NCI-H2227 treated with DMSO at 0.1 percent for 48 hours (cell line): ENCODE results near the gene ZCCHC17.

Experiments
- DNase-seq: peaks from one replicate; lab custom pipeline; 2025; lab: John Stamatoyannopoulos, UW

Gene ZCCHC17

DNA sequence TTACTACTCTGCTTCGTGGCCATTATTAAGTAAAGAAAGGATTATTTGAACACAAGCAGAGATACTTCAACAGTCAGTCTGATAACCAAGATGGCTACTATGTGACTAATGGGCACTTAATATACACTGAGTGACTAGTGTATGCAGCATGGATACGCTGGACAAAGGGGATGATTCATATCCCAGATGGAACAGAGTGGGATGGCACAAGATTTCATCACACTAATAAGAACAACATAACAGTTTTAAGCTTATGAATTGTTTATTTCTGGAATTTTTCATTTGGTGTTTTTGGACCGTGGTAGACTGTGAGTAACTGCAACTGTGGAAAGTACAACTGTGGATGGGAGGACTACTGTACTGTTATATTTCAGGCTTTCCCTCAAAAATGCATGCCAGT is 9.4 kb downstream of the ZCCHC17 start:
- DNase-seq: no peak

DNA sequence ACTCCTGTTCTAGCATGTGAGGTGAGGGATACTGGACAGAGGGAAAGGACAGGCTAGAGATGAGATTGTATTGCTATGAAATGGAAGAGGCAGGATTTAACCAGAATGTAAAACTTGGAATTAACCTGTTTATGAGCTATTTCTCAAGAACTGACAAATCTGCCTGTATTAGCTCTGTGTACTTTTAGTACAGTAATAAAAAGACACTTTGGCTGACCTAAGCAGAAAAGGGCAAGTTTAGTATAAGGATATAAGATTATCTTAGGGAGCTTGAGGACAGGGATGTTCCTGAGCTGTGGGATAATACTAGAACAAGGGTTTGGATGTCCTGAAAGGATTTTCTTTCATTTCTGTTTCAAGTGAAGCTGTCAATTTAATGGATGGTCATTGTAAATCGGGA is 11.2 kb downstream of the ZCCHC17 start:
- DNase-seq: no peak

DNA sequence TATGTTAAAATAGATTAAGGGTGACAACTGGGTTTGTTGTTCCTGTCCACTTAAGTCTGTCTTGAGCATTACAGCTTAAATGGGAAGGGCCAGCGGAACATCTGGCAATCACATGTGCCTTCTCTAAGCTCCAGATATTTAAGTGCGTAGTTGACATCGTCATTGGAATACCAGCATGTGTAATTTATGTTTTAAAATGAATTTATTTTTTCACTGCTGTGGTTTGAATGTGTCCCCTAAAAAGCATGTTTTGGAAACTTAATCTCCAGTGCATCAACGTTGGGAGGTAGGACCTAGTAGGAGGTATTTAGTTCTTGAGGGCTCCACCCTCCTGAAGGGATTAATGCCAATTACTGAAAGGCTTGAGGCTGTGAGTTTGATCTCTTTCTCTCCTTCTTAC is 13.4 kb downstream of the ZCCHC17 start:
- no peak for DNase-seq

DNA sequence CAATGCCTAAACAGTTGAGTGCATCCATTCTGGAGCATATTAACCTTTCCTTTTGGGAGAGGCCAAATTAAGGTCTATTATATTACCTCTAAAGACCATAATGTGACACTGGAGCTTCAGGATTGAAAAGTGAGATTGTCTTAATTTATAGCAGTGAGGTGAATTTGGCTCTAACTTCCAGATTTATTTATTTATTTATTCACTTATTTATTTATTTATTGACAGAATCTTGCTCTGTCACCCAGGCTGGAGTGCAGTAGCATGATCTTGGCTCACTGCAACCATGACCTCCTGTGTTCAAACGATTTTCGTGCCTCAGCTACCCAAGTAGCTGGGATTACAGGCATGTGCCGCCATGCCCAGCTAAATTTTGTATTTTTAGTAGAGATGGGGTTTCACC is 19.1 kb downstream of the ZCCHC17 start:
- no peak for DNase-seq

DNA sequence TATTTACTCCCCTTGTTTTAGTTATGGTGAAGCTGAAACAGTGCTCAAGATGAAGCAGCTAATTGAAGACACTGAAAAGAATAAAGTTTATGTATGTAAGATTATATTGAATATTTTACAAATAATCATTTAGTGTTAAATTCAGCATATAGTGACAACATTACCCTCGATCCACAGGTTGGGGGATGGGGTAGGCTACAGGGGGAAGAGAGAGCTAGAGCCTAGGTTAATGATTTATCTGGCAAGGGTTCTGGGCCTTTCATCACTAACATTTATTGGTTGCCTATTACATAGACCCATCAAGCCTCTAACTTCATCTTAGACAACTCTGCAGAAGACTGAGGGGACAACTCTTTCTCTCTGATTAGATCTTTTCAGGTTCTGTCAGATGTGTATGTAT is 21.3 kb downstream of the ZCCHC17 start:
- no peak for DNase-seq

DNA sequence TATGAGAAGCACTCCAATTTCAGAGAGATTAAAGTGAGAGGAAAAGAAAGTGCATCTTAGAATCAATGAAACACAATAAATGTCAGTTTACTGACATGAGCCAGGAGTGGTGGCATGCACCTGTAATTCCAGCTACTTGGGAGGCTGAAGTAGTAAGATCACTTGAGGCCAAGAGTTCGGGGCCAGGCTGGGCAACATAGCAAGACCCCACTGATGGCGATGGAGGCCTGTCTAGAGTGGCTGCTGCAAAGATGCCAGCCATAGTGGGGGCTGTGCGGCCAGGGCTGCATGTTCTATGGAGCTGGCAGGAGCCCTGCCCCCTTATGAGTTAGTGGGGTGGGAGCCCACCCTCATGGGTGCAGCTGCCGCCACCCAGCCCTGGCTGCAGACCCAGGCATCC is 27.3 kb downstream of the ZCCHC17 start:
- DNase-seq: no peak

DNA sequence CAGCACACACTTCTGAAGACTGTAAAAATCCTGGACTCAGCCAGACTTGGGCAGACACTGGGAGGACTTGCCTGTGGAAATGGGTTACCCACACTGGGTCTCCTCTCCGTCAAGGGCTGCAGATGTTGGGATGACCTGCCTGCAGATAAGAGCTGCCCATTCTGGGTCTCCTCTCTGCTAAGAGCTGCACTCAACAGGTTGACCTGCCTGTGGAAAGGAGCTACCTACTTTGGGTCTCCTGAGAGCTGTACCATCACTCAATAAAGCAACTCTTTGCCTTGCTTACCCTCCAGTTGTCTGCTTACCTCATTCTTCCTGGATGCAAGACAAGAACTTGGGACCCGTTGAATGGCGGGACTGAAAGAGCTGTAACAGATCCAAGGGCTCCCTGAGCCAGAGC is 28.2 kb downstream of the ZCCHC17 start:
- DNase-seq: no peak

DNA sequence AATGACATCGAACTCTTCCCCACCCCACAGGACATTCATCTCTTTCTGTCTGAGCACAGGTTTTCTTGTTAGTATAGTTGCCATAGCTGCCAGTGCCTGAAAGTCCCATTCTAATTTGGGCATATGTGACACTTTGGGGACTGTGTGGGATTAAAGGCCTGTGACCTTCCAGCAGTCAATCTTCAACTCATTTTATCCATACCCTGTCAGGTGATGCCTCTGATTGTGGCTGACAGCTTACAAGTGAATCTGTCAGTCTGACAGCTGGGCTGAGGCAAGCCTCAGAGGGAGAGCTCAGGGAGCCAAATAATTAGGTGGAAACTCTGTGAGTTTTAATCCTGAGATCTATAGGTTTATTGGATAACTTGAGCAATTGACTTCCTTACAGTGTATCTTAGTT is 29.6 kb downstream of the ZCCHC17 start:
- peak; percentile 35 for DNase-seq

DNA sequence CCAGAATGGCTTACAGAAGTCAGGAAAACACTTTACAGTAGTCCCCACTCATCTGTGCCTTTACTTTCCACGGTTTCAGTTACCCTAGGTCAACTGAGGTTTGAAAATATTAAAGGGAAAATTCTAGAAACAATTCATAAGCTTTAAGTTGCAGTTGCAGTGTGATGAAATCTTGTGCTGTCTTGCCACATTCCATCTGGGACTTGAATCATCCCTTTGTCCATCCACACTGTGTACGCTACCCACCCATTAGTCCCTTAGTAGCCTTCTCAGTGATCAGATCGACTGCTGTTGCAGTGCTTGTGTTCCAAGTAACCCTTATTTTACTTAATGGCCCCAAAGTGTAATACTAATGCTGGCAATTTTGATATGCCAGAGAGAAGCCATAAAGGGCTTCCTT is 30.5 kb downstream of the ZCCHC17 start:
- no peak for DNase-seq

DNA sequence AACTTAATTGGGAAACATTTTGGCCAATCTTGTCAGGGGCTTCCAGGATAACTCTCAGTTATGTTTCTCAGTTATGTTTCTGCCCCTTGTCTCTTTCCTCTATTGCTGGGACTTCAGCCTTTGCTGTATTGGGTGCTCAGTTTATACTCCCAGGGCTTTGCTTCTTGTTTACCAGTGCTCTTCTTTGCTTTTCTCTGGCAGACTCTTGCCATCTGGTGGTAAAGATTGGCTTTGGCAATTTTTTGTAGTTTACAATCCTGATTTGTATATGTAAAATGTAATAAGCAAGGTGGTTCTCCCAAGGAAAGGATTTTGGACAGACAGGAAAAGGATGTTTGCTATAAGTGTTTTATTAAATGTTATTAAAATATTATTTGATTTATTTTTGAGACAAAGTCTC is 38.2 kb downstream of the ZCCHC17 start:
- DNase-seq: peak; percentile 50

DNA sequence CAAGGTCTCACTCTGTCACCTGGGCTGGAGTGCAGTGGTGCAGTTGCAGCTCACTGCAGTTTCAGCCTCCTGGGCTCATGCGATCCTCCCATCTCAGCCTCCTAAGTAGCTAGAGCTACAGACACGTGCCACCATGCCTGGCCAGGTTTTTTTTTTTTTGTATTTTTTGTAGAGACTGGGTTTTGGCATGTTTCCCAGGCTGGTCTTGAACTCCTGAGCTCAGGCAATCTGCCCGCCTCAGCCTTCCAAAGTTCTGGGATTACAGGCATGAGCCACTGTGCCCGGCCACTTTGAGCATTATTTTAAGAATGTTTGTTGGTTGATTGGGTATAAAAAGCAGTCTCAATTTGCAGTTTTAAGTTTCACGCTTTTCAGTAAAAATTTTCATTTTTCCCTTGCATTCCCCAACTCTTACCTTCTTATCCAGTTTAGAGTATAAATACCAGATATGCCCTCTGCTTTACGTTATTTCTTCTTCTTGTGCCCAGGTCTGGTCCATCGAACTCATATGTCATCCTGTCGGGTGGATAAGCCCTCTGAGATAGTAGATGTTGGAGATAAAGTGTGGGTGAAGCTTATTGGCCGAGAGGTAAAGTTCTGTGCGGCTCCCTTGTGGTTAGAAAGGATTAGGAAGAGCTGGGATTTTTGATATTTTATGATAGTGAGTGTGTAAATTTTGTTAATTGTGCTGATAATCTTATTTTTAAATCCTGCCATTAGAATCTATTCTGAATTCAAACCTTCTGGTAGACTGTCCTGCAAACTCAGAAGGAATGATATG is 40.0 kb downstream of the ZCCHC17 start:
- DNase-seq: no peak

DNA sequence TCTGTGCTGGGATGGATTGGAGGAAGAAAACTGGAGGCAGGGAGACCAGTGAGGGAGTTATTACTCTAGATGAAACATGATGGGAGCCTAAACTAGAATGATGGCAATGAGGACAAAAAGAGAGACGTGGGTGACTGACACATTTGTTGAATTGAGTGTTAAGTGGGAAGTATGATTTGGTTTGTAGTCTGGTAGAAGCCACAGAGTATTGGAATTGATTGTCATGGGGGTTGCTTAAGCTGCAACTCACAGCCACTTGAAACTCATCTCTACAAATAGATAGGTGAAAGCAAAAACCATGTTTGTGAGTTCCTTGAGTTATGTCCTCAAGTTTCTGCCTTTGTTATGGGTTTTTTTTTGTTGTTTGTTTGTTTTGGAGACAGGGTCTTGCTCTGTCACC is 47.7 kb downstream of the ZCCHC17 start:
- DNase-seq: no peak

DNA sequence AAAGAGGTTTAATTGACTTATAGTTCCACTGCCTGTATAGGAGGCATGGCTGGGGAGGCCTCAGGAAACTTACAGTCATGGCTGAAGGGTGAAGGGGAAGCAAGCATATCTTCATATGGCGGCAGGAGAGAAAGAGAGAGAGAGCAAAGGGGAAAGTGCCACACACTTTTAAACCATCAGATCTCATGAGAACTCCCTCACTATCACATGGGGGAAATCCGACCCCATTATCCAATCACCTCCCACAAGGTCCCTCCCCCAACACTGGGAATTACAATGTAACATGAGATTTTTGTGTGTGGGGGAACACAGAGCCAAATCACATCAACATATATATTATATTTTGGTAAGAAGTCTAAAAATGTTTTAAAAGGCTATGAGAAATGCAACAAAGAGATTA is 48.8 kb downstream of the ZCCHC17 start:
- DNase-seq: no peak

DNA sequence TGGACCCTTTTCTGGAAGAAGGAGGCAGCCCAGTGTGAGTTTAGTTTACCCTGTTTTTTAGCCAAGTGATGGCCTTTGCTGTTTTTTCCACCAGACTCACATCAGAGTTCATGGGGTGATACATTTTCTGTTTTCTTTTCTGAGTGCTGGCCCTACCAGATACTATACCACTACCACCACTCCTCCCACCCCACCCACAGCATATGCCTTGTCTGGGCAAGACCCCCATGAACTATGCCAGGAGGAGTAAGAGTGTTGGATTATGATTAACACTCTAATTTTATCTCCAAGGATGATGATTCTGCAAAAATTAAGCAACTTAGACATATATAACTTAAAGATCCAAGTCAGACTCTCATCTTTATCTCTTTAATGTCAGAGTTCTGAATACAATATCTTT is 50.0 kb downstream of the ZCCHC17 start:
- no peak for DNase-seq

DNA sequence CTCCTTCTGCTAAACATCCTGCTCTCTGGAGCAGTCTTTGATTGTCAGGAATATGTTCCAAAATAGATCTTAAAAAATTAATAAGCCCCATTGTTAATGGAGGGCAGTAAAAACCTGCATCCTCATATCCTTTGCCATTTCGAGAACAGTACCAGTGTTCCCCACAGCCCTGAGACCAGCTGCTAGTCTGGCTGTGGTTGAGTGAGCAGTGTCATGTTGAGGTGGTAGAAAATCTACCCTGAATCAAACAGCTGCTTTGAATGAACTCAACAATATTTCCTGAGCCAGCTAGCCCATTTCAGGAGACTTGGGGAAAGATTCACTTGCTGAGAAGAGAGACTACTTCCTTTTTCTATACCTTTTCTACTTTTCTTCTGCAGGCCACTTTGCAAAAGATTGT is 51.6 kb downstream of the ZCCHC17 start:
- DNase-seq: no peak

DNA sequence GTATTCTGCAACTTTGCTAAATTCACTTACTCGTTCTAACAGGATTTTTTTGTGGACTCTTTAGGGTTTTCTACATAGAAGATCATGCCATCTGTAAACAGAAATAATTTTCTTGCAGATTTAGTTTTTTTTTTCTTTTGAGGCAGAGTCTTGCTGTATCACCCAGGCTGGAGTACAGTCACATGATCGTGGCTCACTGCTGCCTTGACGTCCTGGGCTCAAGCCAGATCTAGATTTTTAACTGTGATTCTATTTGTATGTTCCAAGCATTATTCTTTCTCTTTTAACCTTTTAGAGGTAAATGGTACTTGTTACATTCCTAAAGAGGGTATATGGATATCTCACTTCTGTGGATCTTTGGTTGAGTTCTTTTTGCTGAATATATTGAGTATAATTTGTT is 57.5 kb downstream of the ZCCHC17 start:
- no peak for DNase-seq

DNA sequence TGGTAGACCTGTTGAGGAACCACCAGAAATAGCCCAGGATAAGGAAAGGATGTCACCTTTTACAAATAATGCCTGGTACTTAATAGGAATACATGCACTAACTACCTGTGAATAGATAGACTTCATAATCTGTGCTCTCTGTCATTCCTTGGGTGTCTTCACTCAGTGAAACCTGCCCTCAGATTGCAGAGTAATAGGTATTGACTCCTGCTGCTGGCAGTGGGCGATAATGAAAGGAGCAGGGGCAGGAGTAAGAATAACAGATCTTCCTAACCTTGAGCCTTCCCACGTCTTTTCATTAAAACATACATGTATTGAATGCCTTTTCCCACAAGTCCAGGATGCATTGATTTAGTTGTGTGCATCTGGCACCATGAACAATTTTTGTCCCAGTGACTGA is 59.6 kb downstream of the ZCCHC17 start:
- DNase-seq: no peak

DNA sequence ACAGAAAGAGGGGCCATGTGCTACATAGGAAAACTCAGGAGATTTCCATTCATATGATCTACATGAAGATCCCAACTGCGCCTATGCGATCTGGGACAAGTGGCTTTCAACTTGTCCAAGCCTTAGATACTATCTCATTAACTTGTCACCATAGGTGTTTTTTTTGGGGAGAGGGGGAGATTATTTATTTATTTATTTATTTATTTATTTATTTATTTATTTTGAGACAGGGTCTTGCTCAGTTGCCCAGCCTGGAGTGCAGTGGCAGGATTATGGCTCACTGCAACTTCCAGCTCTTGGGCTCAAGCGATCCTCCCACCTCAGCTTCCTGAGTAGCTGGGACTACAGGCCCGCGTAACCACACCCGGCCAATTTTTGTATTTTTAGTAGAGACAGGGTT is 64.8 kb downstream of the ZCCHC17 start:
- no peak for DNase-seq

DNA sequence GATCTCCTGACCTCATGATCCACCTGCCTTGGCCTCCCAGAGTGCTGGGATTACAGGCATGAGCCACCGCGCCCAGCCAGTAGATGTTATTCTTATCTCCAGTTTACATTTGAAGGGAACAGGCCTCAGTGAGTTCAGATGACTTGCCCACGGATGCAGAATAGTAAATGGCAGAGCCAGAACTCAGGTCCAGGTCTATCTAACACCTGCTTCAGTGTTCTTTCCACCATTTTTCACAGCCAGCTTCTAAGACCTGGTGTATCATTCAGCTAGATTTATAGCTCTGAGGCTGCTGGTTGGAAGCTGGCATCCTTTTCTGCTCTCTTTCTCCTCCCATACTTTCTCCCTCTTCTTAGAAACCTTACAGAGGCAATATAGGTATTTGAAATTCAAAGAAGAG is 65.2 kb downstream of the ZCCHC17 start:
- no peak for DNase-seq

DNA sequence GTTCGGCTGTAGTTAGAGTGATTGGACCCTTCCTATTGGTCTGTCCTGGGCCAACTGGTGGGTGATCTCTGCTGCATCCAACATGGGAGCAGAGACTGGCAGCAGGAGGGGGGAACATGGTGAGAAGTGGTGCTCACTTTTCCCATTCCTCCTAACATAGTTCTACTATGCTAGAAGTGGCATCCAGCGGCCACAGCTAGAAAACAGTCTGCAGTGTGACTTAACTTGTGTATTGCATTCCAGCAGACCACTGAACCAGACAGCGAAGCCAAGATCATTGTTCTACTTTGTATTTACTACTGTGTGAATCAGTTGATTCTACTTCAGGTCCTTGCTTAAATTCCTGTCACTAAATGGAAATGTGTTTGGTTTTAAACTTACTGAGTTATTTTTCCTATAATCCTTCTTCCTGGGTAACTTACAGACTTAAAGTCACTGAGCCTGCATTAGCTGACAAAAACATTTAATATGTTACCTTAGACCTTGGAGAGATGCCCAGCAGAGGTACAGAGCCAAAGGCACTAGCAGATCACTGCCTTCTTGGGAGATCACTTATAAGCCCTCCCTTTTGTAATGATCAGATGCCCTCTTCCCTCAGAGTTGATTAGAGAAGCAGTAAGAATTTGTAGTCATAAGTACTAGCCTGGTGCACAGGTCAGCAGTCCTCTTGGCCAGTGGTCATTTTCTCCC is 67.9 kb downstream of the ZCCHC17 start:
- no peak for DNase-seq

DNA sequence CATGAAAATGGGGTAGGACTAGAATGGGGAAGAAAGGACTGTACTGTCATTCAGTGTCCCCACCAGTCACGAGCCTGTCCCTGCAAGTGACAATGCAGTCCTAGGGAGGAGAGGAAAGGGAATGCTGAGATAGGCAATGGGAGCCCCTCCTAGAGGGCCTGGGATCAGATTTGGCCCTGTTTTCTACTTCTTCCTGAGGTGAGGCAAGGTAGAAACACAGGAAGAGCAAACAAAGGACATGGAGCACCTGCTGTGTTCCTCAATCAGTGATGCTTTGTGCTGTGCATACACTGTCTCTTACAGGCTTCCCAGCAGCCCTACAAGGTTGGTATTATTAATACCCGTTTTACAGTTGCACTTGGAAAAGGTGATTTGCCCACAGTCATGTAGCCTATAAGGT is 70.0 kb downstream of the ZCCHC17 start:
- DNase-seq: no peak

DNA sequence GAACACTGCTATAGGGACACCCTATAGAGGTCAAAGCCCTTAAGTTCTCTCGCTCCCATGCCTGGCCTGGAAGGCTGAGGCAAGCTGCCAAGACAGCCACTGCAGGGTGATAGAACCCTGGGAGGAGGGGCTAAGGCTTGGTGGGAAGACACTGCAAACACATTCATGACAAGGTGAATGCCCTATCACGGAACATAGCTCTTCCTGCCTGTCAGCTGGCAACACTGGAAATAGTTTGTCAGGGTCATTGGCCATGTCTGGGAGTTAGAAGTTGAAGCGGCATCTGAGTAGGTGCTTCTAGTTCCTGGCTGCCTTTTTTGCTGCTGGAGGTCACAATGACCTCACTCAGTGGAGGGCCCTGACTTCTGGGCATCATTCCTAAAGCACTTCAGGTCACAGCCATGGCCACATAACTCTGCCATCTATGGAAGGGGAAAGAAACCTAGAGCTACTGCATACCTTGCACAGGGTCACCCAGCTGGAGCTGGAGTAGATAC is 71.8 kb downstream of the ZCCHC17 start:
- no peak for DNase-seq

DNA sequence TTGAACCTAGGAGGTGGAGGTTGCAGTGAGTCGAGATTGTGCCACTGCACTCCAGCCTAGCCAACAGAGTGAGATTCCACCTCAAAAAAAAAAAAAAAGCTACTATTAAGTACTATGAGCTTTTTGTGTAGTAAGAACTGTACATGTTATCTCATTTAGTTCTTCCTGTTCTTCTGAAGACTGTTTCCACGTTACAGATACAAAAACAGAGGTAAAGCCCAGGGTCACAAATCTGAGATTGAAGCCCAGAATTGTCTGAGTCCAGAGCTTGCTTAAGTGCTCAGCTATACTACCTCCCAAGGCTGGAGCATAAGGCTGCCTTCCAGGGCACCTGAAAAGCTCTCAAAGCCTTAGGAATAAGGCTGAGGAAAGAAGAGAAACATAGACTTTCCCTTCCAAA is 73.2 kb downstream of the ZCCHC17 start:
- DNase-seq: no peak

DNA sequence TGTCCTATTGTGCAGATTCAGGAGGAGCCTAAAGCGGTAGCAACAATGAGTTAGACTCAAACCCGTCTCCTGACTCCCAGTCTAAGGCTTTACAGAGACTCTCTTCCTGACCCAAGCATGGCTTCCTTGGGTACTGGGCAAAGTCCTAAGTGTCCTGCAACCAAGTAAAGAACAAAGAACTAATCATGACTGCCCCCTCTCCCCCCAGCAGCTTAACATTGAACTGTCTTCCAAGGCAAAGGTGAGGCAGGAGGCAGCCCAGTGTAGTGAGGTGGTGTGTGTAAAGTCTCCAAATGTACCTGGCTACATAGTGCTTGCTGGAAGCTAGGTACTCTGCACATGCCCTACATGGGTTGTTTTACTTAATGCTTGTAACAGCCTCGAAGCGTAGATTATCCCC is 73.7 kb downstream of the ZCCHC17 start:
- DNase-seq: no peak
